CD4-positive, alpha-beta T cell treated with Interleukin-2 at 100 ng/mL for 4 hours (primary cell): ENCODE data around the gene FASLG.
A peak's percentile ranks its signal among the peaks of the same experiment; 100 is the strongest.

ENCODE experiments used
- DNase-seq: peaks from one replicate; pipeline ENCODE4 v3.0.0-alpha.2; 2020; ENCODE audit warnings: low spot score

The FASLG gene

DNA sequence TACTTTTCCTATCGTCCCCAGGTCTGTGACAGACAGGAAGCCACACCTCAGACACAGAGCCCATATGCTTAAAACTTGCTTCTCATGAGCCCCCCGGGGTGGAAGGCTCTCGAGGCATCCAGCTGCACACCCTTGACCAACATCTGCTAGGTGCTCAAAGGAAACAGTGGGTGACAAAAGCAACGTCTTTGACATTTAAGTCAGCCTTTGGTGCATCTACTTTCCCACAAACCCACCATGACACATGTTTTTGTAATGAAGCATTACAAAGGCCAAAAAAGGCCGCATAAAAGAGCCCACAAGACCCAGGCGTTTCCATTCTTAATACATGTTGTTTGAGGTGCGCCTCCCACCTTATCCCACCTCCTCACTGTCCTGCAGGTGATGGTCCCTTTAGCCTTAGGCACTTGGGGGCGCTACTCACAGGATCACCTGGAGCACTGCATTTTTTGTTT is 11.8 kb upstream of the FASLG start:
- peak; percentile 61 for DNase-seq

DNA sequence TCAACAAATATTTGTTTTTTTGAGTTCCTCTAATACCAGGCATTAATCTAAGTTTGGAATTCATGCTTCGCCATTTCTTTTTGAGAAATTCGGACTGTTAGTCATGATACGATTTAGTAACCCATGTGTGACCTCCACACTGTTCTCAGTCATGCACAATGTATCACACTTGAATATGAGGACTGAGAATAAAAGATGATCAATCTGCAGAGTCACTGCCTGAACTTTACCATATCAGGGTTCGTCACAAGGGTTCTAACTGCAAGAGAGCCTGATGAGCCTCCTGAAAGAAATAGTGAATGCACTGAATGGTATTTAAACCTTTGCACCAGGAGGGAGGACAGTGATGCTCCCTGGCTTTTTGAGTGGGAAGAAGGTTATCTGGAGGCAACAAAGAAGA is 10.9 kb upstream of the FASLG start:
- DNase-seq: no peak

GRCh38 chr1:172650474-172651193 is 8.3 kb upstream of the FASLG start:
- DNase-seq: no peak

GRCh38 chr1:172653015-172653709 is 5.7 kb upstream of the FASLG start:
- no peak for DNase-seq

DNA sequence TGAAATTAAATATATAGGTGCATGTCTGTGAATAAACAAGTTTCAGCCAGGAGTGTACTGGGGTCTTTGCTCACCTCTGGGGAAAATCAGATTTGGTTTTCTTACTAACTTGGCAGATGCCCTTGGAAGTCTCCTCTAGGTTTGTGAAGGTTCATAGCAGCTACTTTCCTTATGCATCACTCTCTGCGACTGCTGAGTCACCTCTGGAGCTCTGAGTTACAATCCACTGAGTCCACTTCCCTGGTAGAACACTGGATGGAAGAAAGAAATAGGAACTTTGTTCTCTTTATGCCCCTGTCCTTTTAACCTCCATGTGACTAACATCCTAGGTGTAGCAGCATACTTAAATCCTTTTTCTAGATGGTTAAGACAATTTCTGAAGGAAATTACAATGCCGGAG is 4.4 kb upstream of the FASLG start:
- no peak for DNase-seq

DNA sequence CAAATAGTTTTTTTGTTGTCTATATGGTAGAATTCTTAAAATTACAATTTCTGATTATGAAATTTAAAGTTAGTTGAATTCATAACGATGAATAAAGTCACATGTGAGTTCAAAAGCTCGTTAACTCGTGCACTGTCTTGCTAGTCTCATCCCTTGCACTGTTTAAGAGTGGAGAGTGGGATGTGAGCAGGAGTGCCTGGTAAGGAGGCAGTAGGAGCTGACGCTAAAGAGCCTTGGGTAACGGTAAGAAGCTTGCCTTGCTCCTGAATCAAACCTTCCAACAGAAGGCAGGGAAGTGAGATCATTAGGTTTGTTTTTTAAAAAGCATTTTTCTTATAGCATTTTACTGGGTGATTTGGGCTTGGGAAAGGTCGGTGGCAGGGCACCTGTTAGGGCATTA is 2.3 kb upstream of the FASLG start:
- DNase-seq: no peak

- no peak for DNase-seq
Observed at GRCh38 chr1:172657586-172657985, 1.3 kb upstream of the FASLG start.

GRCh38 chr1:172661107-172661506 is 2.2 kb downstream of the FASLG start:
- no peak for DNase-seq

DNA sequence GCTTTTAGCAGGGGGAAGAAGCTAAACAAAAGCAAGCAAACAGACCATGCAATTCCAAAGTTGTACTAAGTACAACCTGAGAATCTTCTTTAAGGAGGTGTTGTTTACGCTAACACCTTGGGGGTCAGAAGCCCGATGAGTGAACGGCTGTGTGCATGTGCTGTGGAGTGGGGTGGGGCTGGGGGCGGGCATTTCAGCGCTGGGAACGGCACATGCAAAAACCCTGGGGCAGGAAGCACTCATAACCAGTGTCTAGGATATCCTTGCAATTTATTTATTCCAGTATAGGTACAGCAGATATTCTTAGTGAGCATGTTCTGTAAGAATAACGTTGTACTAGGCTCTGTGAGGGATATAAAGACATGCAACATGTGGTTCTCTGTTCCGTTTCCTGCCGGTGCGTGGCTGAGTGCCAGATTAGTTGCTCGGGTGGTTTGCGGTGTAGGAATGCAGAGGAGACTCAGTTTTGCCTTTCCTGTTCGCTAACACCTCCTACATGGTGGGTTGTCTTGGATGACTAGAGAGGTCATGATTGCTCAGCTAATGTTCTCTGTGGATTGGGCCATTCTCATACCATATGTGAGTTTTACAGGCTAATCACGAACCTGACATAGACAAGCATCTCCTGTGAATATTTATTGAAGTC is 3.7 kb downstream of the FASLG start:
- peak; percentile 89 for DNase-seq

DNA sequence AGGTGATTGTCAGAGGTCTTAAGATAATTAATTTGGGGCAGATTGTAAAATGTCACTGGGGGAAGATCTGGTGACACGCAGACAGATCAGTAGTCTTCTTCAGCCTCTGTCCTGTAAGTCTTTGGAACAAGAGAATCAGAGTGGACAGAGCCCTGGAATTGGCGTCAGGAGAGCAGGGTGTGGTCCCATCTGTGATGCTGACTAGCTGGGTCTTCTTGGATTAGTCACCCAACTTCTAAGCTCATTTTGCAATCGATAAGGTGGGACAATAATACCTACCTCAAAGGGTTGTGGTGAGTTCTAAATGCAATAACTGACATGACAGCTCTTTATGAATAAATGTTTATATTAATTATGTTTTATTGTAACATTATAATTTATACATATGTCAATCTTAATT is 4.8 kb downstream of the FASLG start:
- DNase-seq: no peak

DNA sequence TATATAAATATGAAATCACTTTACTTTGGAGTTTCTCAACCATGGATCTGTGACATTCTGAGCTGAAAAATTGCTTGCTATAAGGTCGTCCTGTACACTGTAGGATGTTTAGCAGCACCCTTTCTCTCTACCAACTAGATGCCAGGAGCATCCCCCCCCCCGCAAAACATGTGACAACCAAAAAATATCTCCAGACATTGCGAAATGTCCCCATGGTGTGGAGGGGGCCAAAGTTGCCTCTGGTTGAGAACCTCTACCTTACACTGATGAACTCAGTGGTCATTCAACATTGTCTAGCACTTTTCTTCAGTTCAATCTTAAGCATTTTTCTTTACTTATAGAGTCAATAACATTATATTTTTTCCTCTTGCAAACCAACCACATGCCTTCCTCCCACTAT is 9.2 kb downstream of the FASLG start:
- no peak for DNase-seq

- DNase-seq: no peak
Observed at GRCh38 chr1:172669011-172669410, 10.1 kb downstream of the FASLG start.

GRCh38 chr1:172670316-172670715 is 11.4 kb downstream of the FASLG start:
- no peak for DNase-seq

- DNase-seq: peak; percentile 76
Observed at GRCh38 chr1:172670791-172671190, 11.9 kb downstream of the FASLG start.

DNA sequence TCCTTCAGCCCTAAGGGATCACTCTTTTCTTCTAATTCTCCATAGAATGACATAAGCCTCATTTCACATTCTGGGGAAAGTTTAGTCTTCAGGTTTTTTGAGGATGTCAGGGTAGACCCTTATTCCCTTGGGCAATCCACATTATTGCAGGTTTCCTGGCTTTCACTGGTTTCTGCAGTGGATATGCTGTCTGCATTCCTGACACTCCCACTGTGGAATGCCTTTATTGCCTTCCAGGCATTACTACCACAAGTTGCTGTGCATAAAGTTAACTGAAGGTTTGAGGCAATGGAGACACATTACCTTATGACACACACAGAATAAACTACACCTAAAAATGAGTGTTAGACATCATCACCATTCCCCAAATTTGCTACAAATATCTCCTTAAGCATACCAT is 12.7 kb downstream of the FASLG start:
- DNase-seq: no peak

- no peak for DNase-seq
Observed at GRCh38 chr1:172672720-172673119, 13.8 kb downstream of the FASLG start.

GRCh38 chr1:172673761-172674160 is 14.9 kb downstream of the FASLG start:
- no peak for DNase-seq

DNA sequence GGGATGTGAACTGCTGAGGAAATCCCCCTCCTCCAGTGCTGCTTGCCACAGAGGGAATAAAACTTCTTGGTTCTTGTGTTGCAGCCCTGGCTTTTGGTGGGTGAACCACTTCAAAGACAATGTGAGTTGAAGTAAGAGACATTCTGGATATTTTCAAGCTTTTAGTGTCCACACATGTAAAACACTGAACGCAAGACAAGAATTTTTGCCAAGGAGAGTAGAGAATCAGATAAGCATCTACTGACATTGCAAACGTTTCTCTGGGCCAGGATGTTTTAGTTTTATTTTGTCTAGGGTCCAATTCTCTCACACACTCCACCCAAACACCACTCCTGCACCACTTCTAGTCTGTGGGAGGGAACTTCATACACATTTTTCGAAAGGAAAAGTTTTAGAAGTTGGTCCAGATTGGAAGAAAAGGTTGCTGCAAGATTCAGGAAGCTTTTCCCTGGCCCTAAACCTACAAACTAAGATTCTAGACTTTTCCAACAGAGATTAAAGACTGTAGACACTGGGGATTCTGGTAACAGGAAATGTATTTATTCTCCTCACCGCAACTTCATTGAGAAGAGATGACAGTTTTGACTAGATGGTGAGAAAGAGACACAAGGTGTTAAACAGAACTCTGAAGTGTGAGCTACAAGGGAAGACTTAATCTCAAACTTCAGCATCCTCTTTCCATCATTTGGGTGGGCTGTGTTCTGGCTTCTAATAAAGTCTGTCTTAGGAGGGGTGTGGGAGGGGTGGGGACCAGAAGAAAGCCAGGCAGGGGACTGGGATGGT is 16.1 kb downstream of the FASLG start:
- DNase-seq: no peak

DNA sequence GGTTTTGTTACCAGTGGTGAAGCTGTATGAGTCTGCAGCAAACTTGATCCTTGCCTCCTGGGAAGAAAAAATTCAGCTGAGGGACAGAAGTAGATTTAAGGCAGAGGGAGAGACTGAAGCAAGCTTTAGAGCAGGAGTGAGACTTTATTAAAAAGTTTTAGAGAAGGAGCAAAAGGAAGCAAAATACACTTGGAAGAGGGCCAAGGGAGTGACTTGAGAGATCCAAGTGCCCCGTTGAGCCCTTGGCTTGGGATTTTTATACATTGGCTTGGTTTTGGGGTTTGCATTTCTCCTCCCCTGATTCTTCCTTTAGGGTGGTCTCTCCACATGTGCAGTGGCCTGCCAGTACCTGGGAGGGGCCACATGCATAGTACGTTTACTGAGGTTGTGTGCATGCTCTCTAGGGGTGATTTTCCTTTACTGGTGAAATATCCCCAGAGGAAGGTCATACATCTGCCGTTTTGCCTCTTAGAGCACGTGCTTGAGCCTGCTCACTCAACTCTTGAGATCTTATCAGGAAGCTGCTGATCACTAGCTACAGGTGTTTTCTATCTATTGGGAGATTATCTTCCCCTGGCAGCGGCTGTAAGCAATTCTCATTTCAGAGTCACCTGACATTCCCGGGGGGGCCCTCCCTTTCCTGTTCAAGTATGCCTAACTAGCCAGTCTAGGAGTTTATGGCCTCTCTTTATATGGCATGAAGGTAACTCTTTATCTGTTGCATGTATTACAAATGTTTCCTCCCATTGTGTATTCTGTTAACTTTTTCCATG is 20.3 kb downstream of the FASLG start:
- DNase-seq: peak; percentile 22

DNA sequence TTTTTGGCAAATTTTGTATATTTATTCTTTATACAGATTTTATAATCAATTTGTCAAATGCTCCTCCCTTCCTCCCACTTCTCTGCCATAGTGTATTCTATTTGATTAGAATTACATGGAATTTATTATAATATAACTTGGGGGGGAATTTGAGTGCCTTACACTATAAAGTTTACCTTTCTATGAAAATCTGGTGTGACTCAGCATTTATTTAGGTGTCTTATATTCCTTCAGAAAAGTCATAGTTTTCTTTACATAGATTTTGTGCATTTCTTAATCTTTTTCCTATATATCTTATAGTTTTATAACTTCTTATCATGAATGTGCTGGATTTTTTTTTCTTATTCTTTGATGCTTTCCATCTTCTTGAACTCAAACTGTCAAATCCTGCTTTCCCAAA is 21.3 kb downstream of the FASLG start:
- no peak for DNase-seq

GRCh38 chr1:172680733-172681275 is 21.9 kb downstream of the FASLG start:
- DNase-seq: no peak
